GM19438 (cell line): Measurements from ENCODE around the gene CANT1.

ENCODE experiments used
- ATAC-seq: cut with Tn5 transposase; IDR thresholded peaks from one replicate; pipeline ENCODE4 v1.9.1; 2021; ENCODE audit warnings: low read depth; ENCODE audit not compliant: unreplicated experiment

The CANT1 gene

DNA sequence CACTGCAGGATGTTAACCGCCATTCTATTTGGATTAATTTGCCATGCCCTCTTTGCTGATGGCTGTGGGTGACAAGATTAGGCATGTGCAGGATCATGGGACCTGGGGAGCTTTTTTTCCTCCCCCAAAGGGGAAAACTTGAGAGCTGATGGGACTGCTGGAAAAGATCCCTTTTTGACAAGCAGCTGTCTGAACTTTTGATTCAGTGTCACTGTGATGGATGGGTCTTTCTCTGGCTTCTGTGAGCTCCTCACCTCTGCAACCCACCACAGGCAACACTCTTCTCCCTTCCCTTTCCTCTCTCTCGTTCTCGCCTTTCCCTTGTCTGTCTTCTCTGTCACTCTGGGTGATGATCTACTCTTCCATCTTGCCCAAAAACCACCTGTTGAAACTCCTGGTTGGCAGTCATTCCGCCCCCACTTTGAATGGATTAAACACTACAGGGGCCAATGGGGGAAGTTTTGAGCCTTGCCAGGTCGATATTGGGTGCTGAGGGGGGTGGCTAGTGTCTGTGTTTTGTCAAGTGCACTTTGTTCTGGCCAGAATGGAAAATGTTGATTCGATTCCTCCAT is 3.1 kb upstream of the CANT1 start:
- ATAC-seq, result no peak

DNA sequence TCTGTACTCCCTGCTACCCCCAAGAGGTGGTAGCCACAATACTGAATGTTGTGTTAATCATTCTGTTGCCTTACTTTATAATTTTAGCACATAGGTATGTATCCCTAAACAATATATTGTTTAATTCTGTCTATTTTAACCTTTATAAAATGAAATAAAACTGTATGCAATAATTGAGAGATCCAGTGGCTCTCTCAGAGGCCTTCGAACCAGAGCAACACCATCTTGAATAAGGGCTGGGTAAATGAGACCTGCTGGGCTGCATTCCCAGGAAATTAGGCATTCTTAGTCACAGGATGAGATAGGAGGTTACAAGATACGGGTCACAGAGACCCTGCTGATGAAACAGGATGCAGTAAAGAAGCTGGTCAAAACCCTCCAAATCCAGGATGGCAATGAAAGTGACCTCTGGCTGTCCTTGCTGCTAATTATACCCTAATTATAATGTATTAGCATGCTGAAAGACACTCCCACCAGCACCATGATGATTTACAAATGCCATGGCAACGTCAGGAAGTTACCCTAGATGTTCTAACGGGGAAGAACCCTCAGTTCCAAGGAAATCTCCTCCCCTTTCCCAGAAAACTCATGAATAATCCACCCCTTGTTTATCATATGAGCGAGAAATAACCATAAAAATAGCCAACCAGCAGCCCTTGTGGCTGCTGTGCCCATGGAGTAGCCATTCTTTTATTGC is 2.0 kb upstream of the CANT1 start:
- ATAC-seq, result no peak

DNA sequence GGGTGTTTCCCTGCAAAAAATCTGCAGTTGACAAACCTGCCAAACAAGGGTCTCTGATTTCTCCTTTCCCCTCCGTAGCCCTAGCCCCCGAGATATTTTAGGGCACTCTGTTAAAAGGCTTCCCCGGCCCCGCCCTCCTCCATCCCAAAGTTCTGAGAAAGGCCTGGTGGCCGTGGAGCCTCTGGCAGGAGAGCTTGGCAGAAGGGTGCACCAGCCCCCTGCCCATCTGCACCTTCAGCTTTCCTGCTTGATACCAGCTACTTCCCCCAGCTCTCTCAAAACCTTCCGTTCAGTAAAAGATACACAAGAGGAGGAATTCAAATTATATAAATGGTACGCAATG is 711 bp upstream of the CANT1 start:
- ATAC-seq, result no peak

DNA sequence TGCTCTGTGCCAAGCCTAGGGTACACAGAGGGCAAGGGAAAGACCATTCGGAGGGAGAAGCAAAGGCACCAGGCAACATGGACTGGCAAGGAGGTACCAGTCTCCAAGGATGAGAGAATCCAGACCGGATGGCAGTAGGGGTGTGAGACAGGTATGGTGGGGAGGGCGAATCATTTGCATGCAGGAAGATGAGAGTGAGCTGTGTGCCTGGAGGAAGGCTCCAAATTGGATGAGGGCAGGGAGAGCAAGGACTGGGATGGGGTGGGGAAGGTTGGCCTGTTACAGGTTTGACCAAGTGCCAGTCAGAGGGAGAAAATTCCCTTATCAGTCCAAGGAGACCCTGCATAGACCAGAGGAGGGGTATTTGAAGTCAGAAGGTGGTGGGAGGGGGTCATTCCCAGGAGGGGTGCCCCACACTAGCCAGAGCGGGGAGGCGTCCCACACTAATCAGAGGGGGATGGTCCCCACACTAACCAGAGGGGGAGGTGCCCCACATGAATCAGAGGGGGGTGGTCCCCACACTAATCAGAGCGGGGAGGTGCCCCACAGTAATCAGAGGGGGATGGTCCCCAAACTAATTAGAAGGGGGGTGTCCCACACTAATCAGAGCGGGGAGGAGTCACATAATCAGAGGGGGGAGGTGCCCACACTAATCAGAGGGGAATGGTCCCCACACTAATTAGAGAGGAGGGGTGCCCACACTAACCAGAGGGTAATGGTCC is 737 bp downstream of the CANT1 start:
- no peak for ATAC-seq

DNA sequence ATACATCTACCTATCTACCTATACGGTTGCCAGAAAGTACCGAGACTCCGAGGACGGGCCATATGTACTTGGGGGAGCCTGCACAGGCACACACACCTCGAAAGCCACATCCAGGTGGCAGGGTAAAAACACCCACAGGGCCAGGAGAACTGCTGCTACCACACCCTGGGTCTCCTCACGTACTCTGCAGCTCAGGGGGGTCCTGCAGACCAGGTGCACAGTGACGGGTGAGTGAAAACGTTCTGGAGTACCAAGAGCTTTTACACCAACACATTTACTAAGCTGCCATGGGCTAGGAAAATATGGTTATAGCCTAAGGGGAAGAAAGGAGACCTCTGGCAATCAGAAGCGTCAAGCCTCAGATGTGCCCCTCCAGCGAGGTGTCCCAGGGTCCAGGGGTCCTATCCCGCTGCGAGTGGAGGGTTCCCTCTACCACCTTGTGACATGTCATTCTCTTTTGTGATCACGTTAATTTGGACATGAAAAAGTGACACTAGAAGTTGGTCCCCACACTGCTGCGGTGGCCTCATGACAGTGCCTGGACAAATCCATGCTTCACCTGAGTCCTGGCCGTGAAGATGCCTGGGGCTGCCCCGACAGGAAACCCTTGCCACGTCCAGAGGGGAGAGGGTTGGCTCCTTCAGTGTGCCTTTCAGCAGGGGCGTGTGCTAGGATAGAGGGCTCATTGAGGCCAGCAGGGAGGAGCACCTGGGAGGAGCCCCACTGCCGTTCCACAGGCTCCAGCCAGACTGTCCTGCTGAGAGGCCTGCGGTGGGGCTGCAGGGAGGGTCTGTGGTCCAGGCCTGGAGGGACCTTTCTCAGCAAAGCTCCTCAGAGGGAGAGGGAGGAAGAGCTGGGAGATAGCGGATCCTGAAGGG is 1.8 kb downstream of the CANT1 start:
- ATAC-seq, result no peak

DNA sequence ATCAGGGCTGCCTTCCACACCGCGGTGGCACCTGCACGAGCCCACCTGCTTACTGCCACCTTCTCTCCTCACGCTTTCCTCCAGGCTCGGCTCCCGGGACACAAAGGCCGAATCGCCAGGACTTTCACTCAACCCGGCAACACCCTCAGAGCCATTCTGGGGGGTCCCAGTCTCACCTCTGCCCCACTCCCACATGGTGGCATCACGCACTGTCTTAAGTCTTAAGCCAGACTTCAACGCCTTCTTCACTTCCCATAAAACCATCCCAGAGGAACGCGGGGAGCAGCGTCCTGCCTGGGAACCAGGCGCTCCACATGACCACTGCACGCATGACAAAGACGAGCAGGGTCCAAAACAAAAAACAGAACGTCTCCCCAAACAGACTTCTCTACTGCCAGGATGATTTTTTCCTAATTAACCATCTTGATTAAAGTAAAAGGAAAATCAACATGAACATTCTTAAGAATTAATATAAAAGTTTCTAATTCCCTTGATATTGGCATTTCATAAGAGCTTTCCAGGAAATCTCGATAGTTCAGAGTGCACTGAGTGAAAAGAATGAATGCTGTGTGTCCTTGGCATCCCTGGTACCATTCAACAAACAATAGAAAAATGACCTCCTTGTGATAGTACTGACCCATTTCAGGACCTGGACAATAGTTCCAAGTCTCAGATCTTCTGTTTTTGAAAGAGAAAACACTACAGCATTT is 2.6 kb downstream of the CANT1 start:
- ATAC-seq, result no peak

DNA sequence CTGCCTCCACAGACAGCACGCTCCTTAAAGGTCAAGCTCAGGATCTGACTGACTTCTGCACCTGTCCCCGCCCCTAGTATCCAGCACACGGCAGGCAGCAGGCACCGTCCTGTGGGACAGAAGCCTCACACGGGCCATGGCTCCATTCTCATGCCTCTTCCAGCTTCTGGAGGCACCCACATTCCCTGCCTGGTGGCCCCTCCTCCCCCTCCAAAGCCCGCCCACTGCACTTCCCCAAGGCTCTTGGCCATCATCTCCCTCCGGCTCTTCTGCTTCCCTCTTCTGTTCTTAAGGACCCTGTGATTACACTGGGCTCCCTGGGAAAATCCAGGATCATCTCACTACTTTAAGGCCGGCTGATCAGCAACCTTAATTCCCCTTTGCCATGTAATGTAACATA is 3.5 kb downstream of the CANT1 start:
- no peak for ATAC-seq

DNA sequence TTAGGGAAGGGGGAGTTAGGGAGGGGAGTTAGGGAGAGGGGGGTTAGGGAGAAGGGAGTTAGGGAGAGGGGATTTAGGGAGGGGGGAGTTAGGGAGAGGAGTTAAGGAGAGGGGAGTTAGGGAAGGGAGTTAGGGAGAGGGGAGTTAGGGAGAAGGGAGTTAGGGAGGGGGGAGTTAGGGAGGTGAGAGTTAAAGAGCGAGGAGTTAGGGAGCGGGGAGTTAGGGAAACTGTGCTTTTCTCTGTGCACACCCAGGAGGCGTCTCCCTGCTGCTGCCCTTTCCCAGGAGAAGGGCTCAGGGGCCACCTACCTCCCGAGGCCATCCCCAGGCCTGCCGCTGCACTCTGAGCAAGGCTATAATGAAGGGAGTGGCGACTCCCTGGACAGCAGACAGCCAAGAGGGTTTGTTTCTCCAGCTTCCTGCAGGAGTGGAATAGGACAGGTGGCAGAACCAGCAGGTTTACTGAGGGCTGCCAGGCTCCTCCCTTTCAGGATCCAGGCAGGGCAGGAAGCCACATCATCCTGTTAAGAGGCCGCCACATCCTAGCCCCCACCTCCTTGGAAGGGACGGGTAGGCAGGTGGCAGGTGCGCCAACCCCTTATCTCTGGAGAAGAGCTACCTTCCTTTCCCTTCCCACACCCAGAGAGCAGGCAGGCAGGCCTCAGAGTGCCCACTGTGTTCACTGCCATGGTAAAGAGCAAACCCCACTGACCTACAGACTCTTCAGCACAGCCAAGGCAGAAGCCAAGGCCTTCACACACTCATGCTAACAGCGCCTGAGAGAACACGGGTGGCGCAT is 4.3 kb downstream of the CANT1 start:
- no peak for ATAC-seq

DNA sequence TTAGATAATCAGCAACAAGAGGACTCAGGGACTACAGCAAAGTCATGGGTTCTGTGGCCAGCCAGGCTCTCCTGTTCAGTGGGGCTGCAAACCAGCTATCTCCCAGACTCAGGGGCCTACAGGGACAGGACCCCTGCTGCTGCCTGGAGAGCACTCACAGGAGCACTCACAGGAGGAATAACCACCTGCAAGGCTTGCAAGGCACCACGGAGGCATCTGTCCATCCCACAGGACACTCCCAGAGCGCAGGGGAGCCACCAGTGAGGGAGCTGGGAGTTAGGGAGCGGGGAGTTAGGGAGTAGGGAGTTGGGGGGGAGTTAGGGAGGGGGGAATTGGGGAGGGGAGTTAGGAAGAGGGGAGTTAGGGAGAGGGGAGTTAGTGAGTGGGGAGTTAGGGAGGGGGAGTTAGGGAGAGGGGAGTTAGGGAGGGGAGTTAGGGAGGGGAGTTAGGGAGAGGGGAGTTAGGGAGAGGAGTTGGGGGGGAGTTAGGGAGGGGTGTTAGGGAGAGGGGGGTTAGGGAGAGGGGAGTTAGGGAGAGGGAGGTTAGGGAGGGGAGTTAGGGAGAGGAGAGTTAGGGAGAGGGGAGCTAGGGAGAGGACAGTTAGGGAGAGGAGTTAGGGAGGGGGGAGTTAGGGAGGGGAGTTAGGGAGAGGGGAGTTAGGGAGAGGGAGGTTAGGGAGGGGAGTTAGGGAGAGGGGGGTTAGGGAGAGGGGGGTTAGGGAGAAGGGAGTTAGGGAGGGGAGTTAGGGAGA is 5.7 kb downstream of the CANT1 start:
- no peak for ATAC-seq

DNA sequence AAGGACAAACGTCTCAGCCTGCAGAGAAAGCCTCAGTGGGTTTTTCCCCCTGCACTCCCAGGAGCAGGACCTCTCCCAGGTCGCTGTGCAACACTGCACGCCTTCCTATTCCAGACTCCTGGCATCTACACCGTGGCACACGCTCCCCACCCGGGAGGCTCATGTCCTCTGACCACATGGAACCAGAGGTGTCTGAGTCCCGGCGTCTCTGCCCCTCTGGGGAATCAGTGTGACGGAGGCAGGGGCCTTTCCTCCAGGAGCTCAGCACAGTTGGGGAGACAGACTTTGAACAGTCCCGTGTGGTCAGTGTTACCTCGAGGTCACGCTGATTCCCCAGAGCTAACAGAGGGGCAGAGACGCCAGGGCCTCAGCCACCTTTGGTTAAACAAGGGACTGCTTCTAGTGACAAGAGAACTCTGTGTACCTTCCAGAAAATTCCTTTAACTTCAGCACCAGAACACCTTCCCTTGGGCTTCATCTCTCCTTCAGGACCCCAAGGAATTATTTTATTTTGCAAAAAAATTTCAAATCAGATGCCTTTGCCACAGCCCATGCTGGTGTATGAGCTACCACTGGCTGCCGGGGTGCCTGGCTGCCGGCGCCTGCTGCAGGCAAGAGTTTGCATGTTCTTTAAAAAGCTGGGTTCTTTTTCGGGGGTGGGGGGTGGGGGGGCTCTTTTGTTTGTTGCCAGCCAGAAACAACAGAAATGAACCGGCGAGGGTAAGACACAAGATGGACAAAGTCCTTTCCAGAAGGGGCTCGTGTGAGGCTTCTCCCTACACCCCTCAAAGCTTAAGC is 6.6 kb downstream of the CANT1 start:
- ATAC-seq, result no peak

DNA sequence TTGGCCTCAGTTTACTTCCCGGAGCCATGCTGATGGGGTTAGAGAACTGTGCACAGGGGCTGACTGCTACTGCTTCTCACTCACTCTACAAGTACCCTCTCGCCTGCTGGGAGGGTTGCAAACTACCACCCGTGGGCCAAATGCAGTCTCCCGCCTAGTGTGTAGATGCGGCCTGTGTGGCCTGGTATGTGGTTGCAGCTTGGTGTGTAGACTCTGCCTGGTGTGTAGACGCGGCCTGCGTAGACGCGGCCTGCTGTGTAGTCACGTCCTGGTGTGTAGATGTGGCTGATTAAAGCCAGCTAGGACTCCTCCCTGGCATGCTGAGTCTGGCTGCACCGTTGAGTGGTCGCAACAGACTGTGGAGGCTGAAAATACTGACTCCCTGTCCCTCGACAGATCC is 7.3 kb downstream of the CANT1 start:
- no peak for ATAC-seq

DNA sequence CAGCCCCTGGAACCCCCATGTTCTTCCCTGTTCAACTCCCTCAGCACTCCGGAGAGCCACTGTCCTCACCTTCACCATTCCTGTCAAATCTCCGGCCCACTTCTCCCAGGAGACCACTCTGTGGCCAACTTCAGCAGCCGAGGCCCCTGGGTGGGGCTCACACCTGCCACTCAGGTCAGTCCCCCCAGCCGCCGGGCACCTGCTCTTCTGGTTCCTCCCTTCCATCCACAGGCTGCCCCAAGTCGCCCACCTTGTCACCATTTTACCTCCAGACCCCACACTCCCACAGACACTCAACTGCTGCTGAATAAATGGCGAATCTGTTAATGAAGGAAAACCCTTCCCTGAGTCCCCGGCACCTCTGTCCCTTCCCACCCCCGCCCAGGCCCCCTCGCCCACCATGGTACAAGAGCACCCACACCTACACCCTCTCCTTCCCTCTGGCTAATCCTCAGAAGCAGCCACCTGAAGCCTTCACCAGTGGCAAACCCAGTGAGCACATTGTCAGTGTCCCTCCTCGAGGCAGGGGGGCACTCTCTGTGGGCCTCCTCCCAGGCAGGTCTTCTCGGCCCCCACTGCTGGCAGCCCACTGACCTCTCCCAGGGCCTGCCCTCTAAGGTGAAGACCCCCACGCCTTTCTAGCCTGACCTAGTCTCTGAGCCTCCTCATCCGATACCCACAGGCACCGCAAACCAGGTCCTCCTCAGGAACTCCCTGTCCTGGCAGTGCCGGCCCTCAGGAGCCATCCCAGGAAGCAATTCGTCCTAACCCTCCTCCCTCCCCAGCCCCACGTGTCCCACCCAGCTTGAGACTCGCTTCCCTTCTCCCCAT is 8.2 kb downstream of the CANT1 start:
- no peak for ATAC-seq

DNA sequence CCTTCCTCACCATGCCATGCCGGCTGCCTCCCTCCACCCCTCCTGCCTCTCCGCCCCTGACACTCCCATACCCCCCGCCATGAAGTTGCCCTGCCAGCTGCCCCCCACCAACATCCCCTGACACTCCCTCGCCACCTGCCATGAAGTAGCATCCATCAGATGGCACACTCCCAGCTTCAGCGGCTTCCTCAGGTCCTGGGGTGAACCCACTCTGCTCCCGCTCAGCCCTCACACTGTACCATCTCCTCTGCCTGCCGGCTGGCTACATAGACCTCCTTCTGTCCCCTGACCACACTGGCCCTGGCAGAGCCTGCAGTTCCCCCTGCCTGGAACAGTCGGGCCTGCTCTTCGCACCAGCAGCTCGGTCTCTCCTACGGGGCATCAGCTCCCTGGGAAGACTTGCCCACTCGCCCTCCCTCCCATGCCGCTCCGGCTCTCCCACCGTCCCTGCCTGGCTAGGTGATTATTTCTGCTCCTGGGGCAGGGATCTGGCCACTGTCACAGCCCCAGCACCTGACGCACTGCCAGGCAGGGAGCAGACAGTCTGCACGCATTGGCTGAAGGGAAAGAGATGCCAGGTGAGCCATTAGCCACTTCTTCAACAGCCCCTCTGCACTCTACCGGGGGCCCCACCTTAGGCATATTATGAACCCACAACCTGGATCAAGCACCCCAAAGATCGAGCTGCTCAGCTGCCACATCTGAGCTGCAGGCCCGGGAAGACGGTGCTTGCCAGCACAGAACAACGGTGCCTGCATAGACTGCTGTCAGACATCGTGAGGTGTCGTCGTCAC is 9.0 kb downstream of the CANT1 start:
- ATAC-seq, result no peak

DNA sequence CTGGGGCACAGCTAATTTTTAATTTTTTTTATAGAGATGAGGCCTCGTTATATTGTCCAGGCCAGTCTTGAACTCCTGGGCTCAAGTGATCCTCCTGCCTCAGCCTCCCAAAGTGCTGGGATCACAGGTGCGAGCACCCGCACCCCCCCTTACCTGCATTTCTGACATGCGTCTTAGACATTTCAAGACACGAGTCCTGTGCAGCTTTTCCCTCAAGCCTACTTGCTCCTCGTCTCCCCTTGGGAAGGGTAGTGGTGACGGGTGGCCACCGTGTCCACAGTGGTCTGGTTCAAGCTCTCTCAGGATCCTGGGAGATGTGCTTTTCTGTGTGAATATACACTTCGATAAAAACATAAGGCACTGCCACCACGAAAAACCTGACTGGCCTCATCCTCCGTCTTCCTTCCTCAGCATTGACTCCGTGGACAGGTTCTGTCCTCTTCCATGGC is 9.6 kb downstream of the CANT1 start:
- ATAC-seq, result no peak

DNA sequence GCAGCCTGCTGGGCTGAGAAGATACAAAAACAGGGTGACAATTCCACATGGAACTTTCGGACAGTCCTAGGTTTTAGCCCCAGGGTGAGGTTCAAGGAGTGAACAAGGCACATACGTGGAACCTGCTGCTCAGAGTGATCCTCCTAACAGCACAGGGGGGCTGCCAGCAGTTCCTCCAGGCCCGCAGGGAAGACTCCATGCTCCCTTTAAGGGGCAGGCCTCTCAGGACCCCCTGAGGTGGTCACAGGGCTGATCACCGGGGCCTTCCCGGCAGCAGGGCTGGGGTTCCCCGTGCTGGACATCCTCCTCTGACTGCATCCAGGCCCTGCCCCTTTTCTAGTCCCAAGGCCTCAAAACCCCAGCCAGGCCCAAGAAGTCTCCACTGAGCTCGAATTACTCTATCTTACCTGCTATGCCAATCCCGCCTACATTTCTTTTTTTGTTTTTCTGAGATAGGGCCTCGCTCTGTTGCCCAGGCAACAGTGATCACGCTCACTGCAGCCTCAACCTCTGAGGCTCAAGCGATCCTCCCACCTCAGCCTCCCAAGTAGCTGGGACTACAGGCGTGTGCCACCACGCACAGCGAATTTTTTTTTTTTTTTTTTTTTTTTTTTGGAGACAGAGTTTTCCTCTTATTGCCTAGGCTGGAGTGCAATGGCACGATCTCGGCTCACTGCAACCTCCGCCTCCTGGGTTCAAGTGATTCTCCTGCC is 10.4 kb downstream of the CANT1 start:
- no peak for ATAC-seq
